ENCODE measurements around the gene CAMTA1.

The CAMTA1 gene

DNA sequence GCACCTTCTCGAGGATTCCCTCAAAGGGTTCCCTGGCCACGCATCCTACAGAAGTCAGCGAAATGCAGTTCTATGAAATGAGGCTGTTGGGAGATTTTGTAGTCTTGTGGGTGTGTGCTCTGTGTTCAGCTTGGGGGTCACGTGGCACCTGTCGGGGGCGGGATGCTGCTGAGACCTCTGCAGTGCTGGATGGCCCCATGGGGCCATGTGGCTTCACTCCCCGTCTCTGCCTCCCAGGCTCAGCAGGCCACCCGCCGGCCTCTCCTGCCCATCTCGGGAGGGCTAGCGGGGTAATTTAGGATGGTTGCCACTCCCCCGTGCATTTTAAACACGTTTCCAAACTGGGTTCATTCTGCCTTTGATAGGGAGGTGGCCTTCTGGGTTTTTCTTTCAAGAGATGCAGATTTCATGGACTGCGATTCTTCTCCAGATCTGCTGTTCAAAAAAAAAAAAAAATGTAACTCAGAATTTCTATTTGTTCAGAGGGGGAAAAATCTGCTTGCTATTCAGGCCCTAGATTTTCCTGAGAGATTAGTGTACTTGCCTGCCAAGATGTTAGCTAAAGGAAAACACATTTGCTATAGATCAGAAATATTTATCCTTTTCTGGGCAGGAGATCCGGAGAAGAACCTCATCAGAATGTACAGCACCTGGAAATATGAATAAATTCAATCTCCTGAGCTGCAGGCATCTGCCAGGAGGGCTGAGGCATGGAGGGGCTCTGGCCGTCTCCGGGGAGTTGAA, 708.6 kb downstream of the CAMTA1 start:
- H3K4me3 ChIP-seq (ENCODE audit: low read depth in 1 of 2, low read length in 2 of 2) = no peak overlapping the region
- no peaks in the 10 kb centered on the region for H3K9me3 ChIP-seq (ENCODE audit: control insufficient read depth in 1 of 2, low read length in 2 of 2)
- no peaks in the 10 kb centered on the region for H3K36me3 ChIP-seq (ENCODE audit: control insufficient read depth in 1 of 2, insufficient read depth in 2 of 2, low read length in 2 of 2)
- H3K27ac ChIP-seq (ENCODE audit: low read length) = no peak overlapping the region
- peaks cover 4 to 14% of the 10 kb centered on the region in 2 donors for H3K4me1 ChIP-seq (ENCODE audit: control insufficient read depth in 1 of 2, insufficient read depth in 2 of 2, low read length in 2 of 2)
- no peaks in the 10 kb centered on the region for H3K27me3 ChIP-seq (ENCODE audit: low read depth, low read length)

DNA sequence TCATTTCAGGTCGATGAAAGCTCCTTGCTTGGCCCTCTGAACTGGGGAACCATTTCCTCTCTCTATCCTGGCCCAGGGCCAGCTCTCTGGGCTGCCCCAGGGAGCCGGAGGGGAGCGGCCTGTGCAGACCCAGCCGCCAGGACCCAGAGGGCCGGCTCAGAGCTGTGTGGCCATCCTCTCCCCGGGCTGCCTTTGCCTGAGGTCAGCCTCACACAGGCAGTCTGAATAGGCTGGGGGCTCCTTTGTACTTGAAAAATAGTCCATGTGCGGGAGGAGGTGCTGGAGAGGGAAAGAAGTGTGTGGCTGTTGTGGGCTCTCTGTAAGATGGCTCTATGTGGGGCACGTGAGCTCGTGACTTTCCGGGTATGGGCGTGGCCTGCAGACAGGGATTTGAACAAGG, 710.7 kb downstream of the CAMTA1 start:
- Histone ChIP-seq H3K27me3 (ENCODE audit: low read depth, low read length) (no peaks in the 10 kb centered on the region), H3K4me3 (ENCODE audit: low read depth in 1 of 2, low read length in 2 of 2) (no peak overlapping the region), H3K27ac (ENCODE audit: low read length) (no peak overlapping the region), H3K4me1 (ENCODE audit: control insufficient read depth in 1 of 2, insufficient read depth in 2 of 2, low read length in 2 of 2) (peaks cover 4 to 9% of the 10 kb centered on the region in 2 donors), H3K36me3 (ENCODE audit: control insufficient read depth in 1 of 2, insufficient read depth in 2 of 2, low read length in 2 of 2) (no peaks in the 10 kb centered on the region), H3K9me3 (ENCODE audit: control insufficient read depth in 1 of 2, low read length in 2 of 2) (no peaks in the 10 kb centered on the region)

DNA sequence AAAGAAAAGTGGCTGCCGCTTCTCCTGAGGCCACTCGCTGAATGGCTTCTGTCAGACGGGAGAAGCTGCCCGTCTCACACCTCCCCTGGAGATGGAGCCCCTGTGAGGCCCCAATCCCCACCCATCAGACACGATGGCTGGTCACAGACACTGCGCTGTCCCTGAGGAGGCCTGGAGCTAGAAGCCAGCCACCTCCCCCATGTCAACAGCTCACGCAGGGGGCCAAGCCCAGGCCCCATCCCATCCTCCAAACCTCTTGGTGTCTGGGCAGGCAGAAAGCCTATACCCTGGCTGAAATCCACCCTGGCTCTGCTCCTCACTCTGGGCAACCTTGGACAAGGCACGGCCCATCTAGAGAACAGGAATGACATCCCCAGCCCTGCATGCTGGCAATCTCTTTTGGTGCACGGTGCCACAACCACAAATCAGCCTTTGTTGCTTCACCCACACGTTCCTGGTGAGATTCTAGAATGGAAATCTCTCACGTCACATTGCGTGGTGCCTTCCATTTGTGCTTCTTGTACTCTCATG, 711.9 kb downstream of the CAMTA1 start:
- Histone ChIP-seq H3K9me3 (ENCODE audit: control insufficient read depth in 1 of 2, low read length in 2 of 2) (no peaks in the 10 kb centered on the region), H3K27me3 (ENCODE audit: low read depth, low read length) (no peaks in the 10 kb centered on the region), H3K36me3 (ENCODE audit: control insufficient read depth in 1 of 2, insufficient read depth in 2 of 2, low read length in 2 of 2) (no peaks in the 10 kb centered on the region), H3K4me1 (ENCODE audit: control insufficient read depth in 1 of 2, insufficient read depth in 2 of 2, low read length in 2 of 2) (peaks cover 0 to under 1% of the 10 kb centered on the region in 2 donors), H3K4me3 (ENCODE audit: low read depth in 1 of 2, low read length in 2 of 2) (no peak overlapping the region), H3K27ac (ENCODE audit: low read length) (no peak overlapping the region)

DNA sequence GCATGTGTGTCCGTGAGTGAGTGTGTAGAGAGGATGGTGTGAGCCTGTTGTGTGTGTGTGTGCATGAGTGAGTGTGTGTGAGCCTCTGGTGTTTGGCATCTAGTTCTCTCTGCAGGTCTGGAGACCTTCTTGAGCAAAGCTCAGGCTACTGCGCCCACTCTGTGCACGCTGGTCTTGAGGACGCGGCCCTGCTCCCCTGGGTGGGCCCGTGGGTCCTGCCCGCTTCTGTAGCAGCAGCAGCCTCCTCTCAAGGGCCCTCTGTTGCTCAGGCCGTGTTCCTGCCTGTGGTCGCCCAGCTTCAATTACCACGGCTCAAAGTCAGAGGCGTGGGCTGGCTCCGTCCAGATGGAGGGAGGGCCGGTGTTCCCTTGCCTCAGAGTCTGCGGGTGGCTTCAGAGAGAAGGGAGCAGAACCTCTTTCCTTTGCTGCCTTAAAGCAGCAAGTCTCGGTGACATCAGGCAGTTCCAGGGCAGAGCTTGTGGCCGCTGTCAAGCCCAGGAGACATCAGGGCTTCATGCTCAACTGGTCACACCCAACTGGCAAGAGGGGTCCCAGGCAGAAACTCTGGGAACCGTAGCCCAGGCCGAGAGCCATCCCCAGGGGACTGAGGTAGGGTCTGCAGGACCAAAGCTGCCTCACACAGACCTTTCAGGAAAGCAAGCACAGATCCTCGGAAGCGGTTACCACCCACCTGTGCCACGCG, 715.3 kb downstream of the CAMTA1 start:
- no peaks in the 10 kb centered on the region for H3K36me3 ChIP-seq (ENCODE audit: control insufficient read depth in 1 of 2, insufficient read depth in 2 of 2, low read length in 2 of 2)
- H3K4me3 ChIP-seq (ENCODE audit: low read depth in 1 of 2, low read length in 2 of 2) = no peak overlapping the region
- H3K27ac ChIP-seq (ENCODE audit: low read length) = no peak overlapping the region
- no peaks in the 10 kb centered on the region for H3K9me3 ChIP-seq (ENCODE audit: control insufficient read depth in 1 of 2, low read length in 2 of 2)
- H3K4me1 ChIP-seq (ENCODE audit: control insufficient read depth in 1 of 2, insufficient read depth in 2 of 2, low read length in 2 of 2) = no peaks in the 10 kb centered on the region
- no peaks in the 10 kb centered on the region for H3K27me3 ChIP-seq (ENCODE audit: low read depth, low read length)

DNA sequence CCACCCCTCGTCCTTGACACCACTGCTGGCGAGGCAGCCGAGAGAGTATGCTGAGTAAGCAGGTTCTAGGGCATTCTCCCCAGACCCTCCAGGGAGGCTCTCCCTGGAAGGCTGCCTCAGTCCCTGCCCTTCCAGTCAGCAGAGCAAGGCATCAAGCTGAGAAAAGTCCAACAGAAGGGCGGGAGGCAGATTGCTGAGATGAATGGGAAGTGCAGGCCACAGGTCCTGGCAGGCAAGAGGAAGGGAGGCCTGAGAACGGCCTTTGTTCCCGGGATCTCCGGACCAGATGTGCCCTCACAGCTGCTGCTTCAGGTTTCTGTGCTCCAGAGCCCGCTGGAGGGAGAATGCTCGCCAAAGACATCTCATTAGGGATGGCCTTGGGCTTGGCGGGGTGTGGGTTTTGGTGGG, 715.8 kb downstream of the CAMTA1 start:
- no peaks in the 10 kb centered on the region for H3K36me3 ChIP-seq (ENCODE audit: control insufficient read depth in 1 of 2, insufficient read depth in 2 of 2, low read length in 2 of 2)
- H3K27me3 ChIP-seq (ENCODE audit: low read depth, low read length) = no peaks in the 10 kb centered on the region
- H3K4me1 ChIP-seq (ENCODE audit: control insufficient read depth in 1 of 2, insufficient read depth in 2 of 2, low read length in 2 of 2) = no peaks in the 10 kb centered on the region
- no peak overlapping the region for H3K27ac ChIP-seq (ENCODE audit: low read length)
- no peak overlapping the region for H3K4me3 ChIP-seq (ENCODE audit: low read depth in 1 of 2, low read length in 2 of 2)
- no peaks in the 10 kb centered on the region for H3K9me3 ChIP-seq (ENCODE audit: control insufficient read depth in 1 of 2, low read length in 2 of 2)

DNA sequence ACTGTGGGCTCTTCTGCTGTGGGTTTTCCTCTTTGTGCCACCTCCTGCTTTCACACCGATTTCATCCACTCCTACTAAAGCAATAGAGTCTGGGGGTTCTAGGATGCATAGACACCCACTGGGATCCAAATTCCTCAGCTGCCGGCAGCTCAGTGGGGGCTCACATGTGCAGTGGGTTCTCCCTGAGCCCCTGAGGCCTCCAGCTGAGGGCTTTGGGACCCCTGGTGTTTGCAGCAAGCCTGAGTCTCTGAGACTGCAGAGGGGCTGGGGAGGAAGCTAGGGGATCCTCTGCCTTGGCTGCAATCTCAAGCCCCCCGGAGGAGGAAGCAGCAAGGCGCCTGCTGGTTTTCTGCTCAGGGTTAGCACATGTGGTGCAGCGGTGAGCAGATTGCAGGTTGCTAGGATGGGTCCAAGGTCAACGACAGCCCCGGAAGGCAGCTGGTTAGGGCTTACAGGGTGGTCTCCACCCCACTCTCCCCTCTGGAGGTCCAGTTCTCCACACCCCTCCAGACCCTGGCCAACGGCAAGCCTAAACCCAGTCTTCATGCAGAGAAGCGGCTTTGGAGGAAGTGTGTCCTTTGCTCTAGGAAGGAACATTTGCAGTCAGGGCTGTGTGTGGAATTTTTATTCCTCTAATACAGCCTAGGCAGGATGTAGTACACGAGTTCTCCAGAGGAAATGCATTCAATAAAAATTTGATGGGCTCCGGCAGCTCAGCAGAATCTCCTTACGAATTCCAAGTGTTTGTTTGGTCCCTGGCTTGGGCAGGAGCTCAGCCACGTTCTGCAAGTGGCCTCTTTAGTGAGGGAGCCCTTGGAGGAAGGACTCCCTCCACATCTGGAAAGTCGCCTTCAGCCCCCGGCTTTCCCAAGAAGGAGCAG, 716.7 kb downstream of the CAMTA1 start:
- no peaks in the 10 kb centered on the region for H3K9me3 ChIP-seq (ENCODE audit: control insufficient read depth in 1 of 2, low read length in 2 of 2)
- no peaks in the 10 kb centered on the region for H3K4me1 ChIP-seq (ENCODE audit: control insufficient read depth in 1 of 2, insufficient read depth in 2 of 2, low read length in 2 of 2)
- no peaks in the 10 kb centered on the region for H3K27me3 ChIP-seq (ENCODE audit: low read depth, low read length)
- no peak overlapping the region for H3K4me3 ChIP-seq (ENCODE audit: low read depth in 1 of 2, low read length in 2 of 2)
- H3K27ac ChIP-seq (ENCODE audit: low read length) = no peak overlapping the region
- H3K36me3 ChIP-seq (ENCODE audit: control insufficient read depth in 1 of 2, insufficient read depth in 2 of 2, low read length in 2 of 2) = no peaks in the 10 kb centered on the region

DNA sequence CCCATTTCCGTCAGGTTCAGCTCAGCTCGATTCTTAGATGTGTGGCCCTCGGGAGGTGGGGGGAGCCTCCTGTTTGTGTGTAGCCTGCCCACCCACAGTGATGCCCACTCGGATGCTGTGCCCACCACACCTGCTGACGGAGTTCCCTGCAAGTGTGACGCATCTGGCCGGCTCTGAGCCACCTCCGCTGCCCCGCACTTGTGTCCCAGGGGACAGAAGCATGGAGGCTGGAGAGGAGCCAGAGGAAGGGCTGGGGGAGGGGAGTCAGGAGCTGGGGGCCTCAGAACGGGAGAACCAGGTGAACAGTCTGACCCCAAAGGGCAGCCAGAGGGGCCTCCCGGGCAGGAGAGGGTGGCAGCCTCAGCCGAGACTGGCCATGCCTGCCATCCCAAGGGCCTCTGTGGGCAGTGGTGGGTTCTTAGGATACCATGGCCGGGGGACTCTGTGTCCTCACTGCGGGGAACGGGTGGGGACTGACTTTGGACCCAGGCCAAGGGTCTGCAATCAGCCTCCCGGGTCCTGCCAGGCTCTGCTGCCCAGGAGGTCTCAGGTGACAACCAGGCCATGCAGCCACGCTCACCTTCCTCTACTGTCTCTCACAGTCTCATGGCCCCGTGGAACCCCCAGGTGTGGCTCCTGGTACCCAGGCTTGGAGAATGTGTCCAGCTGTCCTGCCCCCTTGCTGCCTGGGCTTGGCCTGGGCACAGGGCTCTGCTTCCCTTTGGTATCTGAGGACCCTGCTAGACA, 718.6 kb downstream of the CAMTA1 start:
- no peaks in the 10 kb centered on the region for H3K36me3 ChIP-seq (ENCODE audit: control insufficient read depth in 1 of 2, insufficient read depth in 2 of 2, low read length in 2 of 2)
- H3K4me1 ChIP-seq (ENCODE audit: control insufficient read depth in 1 of 2, insufficient read depth in 2 of 2, low read length in 2 of 2) = peaks cover 0 to 14% of the 10 kb centered on the region in 2 donors
- H3K4me3 ChIP-seq (ENCODE audit: low read depth in 1 of 2, low read length in 2 of 2) = no peak overlapping the region
- no peaks in the 10 kb centered on the region for H3K9me3 ChIP-seq (ENCODE audit: control insufficient read depth in 1 of 2, low read length in 2 of 2)
- H3K27ac ChIP-seq (ENCODE audit: low read length) = no peak overlapping the region
- no peaks in the 10 kb centered on the region for H3K27me3 ChIP-seq (ENCODE audit: low read depth, low read length)

DNA sequence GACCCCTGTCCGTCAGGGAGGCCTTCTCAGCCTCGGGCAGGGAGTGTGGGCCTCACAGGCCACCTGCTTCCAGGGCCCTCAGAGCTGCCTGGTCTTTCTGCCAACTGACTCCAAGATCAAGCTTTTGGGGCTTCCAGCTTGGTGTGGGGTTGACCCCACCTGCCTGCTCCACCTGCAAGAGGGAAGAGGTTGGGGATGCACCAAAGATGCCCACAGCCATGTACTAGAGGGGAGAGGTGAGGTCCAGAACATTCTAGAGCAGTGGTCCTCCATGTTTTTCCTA, 719.1 kb downstream of the CAMTA1 start:
- no peaks in the 10 kb centered on the region for H3K27me3 ChIP-seq (ENCODE audit: low read depth, low read length)
- H3K4me1 ChIP-seq (ENCODE audit: control insufficient read depth in 1 of 2, insufficient read depth in 2 of 2, low read length in 2 of 2) = peaks cover 0 to 18% of the 10 kb centered on the region in 2 donors
- H3K9me3 ChIP-seq (ENCODE audit: control insufficient read depth in 1 of 2, low read length in 2 of 2) = no peaks in the 10 kb centered on the region
- H3K4me3 ChIP-seq (ENCODE audit: low read depth in 1 of 2, low read length in 2 of 2) = no peak overlapping the region
- no peak overlapping the region for H3K27ac ChIP-seq (ENCODE audit: low read length)
- no peaks in the 10 kb centered on the region for H3K36me3 ChIP-seq (ENCODE audit: control insufficient read depth in 1 of 2, insufficient read depth in 2 of 2, low read length in 2 of 2)

DNA sequence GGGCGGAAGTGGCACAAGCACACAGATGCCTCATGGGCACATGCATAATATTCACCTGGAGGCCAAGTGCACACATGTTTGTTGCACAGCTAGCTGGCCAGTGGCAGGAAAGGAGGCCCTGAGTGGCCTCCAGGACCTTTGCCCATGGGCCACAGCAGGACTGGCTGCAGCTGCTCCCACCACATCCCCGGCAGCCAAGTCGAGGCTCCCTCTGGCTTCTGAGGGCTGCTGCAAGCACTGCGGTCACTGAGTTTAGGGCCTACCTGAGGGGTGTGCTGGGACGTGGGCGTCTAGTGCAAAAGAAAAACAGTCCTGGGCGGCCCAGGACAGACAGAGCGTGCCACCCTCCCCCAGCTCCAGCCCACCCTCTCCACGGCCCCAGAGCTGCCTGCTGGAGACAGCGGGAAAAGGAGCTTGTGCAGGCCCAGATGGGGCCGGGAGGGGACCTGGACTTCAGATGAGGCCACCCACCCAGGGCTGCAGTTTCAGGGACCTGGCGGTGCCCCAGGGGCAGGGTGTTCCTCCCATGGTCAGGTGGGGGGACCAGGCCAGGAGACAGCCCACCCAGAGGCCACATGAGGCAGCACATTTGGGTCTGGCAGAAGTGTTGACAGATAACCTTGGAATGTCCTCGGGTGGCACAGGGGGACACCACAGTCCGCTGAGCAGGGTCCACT, 720.0 kb downstream of the CAMTA1 start:
- Histone ChIP-seq H3K27me3 (ENCODE audit: low read depth, low read length) (no peaks in the 10 kb centered on the region), H3K27ac (ENCODE audit: low read length) (no peak overlapping the region), H3K4me1 (ENCODE audit: control insufficient read depth in 1 of 2, insufficient read depth in 2 of 2, low read length in 2 of 2) (peaks cover 0 to 21% of the 10 kb centered on the region in 2 donors), H3K36me3 (ENCODE audit: control insufficient read depth in 1 of 2, insufficient read depth in 2 of 2, low read length in 2 of 2) (no peaks in the 10 kb centered on the region), H3K9me3 (ENCODE audit: control insufficient read depth in 1 of 2, low read length in 2 of 2) (no peaks in the 10 kb centered on the region), H3K4me3 (ENCODE audit: low read depth in 1 of 2, low read length in 2 of 2) (no peak overlapping the region)

DNA sequence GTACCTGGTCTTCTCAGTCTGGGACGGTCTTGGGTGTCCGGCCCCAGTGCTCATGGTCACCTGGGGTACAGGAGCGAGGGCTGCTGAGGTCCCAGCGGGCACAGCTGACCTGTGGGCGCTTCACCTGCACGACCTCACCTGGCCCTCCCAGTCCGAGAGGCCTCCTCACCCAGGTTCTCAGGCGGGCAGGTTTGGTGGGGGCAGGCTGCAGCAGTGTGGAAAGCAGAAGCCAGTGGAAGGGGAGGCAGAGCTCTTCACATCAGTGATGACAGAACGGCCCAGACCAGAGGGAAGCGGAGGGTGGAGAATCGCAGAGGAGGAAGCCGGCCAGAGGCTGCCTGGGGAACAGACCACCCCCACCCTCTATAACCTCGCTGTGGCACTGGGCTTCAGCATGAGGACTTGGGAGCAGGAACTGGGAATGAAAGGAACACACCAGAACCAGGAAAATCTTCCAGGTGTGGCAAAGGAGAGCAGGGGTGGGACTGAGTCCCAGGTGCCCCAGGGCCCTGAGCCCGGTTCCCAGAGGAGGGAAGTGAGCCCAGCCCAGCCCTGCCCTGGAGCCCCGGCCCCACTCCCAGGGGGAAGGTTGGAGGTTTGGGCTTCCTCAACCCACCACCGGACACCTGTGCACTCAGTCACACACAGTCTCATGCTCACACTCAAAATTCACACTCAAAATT, 720.7 kb downstream of the CAMTA1 start:
- Histone ChIP-seq H3K4me3 (ENCODE audit: low read depth in 1 of 2, low read length in 2 of 2) (no peak overlapping the region), H3K9me3 (ENCODE audit: control insufficient read depth in 1 of 2, low read length in 2 of 2) (no peaks in the 10 kb centered on the region), H3K36me3 (ENCODE audit: control insufficient read depth in 1 of 2, insufficient read depth in 2 of 2, low read length in 2 of 2) (no peaks in the 10 kb centered on the region), H3K27ac (ENCODE audit: low read length) (no peak overlapping the region), H3K27me3 (ENCODE audit: low read depth, low read length) (no peaks in the 10 kb centered on the region), H3K4me1 (ENCODE audit: control insufficient read depth in 1 of 2, insufficient read depth in 2 of 2, low read length in 2 of 2) (peaks cover 0 to 21% of the 10 kb centered on the region in 2 donors)

All from muscle layer of duodenum (tissue), 2 donors.